Fibroblast of pulmonary artery (primary cell): ENCODE measurements around the gene GPR157.

Source experiments
- DNase-seq: peaks from one replicate; pipeline ENCODE4 v3.0.0-alpha.2; 2010; ENCODE audit warnings: low read depth
- H3K4me3 ChIP-seq: replicated peaks from 2 replicates; pipeline ENCODE4 v1.5.1; 2011; ENCODE audit warnings: low read depth, mild to moderate bottlenecking, control low read depth, low read length, moderate library complexity
- CTCF ChIP-seq: IDR thresholded peaks from 2 replicates; pipeline ENCODE4 v1.5.1; 2011; ENCODE audit warnings: mild to moderate bottlenecking, control low read depth, low read length, inconsistent platforms; ENCODE audit errors: missing control alignments

GPR157 gene

GRCh38 chr1:9078015-9078751 is 50.7 kb downstream of the GPR157 start:
- no peak for DNase-seq
- H3K4me3 ChIP-seq: no peak overlapping the region
- no peak for TF ChIP-seq CTCF

GRCh38 chr1:9075022-9075421 is 53.9 kb downstream of the GPR157 start:
- no peak for TF ChIP-seq CTCF
- no peak for DNase-seq
- H3K4me3 ChIP-seq: no peak overlapping the region

GRCh38 chr1:9073143-9073542 is 55.8 kb downstream of the GPR157 start:
- DNase-seq: no peak
- TF ChIP-seq CTCF: no peak
- no peak overlapping the region for H3K4me3 ChIP-seq

GRCh38 chr1:9071554-9072235 is 57.2 kb downstream of the GPR157 start:
- no peak for DNase-seq
- TF ChIP-seq CTCF: no peak
- H3K4me3 ChIP-seq: no peak overlapping the region

- DNase-seq: no peak
- no peak overlapping the region for H3K4me3 ChIP-seq
- TF ChIP-seq CTCF: no peak
Observed at GRCh38 chr1:9070486-9070885, 58.4 kb downstream of the GPR157 start.

- TF ChIP-seq CTCF: no peak
- no peak within 1 kb of the TSS for H3K4me3 ChIP-seq
- DNase-seq: no peak
Observed at GRCh38 chr1:9069326-9070100, 59.4 kb downstream of the GPR157 start, which contains the start of gene SLC2A5. Gene SLC2A5, minus strand, starts transcription at chr1:9069635. Its CDS starts 99 bp downstream, at chr1:9069536.
